ENCODE results near the gene CUL2. TPM values are rescaled to one million over a fixed set of nuclear protein-coding genes. Genes with fewer than 3 reads are reported as not detected.

The CUL2 gene
- total and polyA plus RNA-seq, 10 of the 15 experiments (the other 5 are each of a cell fraction or from before 2014, with no cell fraction given), result 11.9 to 56.5 (median 33.2) TPM

GRCh38 chr10:35019041-35020024, 70.8 kb downstream of the CUL2 start:
- FAIRE-seq (no peak), DNase-seq (ENCODE audit: low read depth, low spot score) (no peak), ATAC-seq (no peak)
- Histone ChIP-seq H3K4me3 (no peak overlapping the region), H3K36me3 (ENCODE audit: control insufficient read depth in 2 of 2, insufficient read depth in 2 of 2, low read length in 1 of 2) (peaks cover 0 to 14% of the 10 kb centered on the region in 2 experiments; a peak in 1 of 4 replicates), H3K27me3 (replicated peaks in 1 of 2; ENCODE audit: control insufficient read depth in 2 of 2, insufficient read depth in 2 of 2, low read length in 1 of 2) (no peaks in the 10 kb centered on the region), H3K4me1 (ENCODE audit: control insufficient read depth, insufficient read depth, low read length) (no peaks in the 10 kb centered on the region), H2AFZ (ENCODE audit: control insufficient read depth, low read depth, low read length) (no peak overlapping the region), H3K9me3 (replicated peaks; ENCODE audit: control insufficient read depth, insufficient read depth, low read length) (no peaks in the 10 kb centered on the region), H3K9ac (ENCODE audit: control insufficient read depth, insufficient read depth, low read length) (no peak overlapping the region), H4K20me1 (ENCODE audit: control insufficient read depth, insufficient read depth) (no peaks in the 10 kb centered on the region), H3K27ac (ENCODE audit: control insufficient read depth, insufficient read depth) (no peak overlapping the region), H3K4me2 (ENCODE audit: control insufficient read depth, insufficient read depth) (no peak overlapping the region), H3K79me2 (ENCODE audit: control insufficient read depth, insufficient read depth, low read length) (no peaks in the 10 kb centered on the region)
- RAD21 ChIA-PET (ENCODE audit: unreplicated experiment), result no interaction called here
- WGBS (ENCODE audit: insufficient coverage, insufficient replicate concordance, low lambda C conversion rate, missing lambda C conversion rate), result 87% methylated on average over 8 of the region's 8 CpGs
- intact Hi-C loops (cut with micrococcal nuclease; ENCODE audit: unreplicated experiment) (no loop called here), in situ Hi-C loops (cut with MboI) (no loop called here)
- POLR2A ChIA-PET, result interaction anchor here (0.7 kb wide), 1 partner anchor 64 kb away, joined by 5 read pairs; no protein-coding TSS in a partner anchor
- CTCF ChIA-PET, result interaction anchor here (0.7 kb wide), 1 partner anchor 236 kb away, joined by 3 read pairs; no protein-coding TSS in a partner anchor
- no TSS peak for BruUV-seq (replicated peaks)
- SMC1A ChIA-PET (ENCODE audit: uncharacterized antibody, unreplicated experiment), result interaction anchor here (0.6 kb wide), 1 partner anchor 362 kb away, joined by 3 read pairs; no protein-coding TSS in a partner anchor
- TF ChIP-seq SRF (IDR thresholded peaks at IDR 0.05; ENCODE audit: low read depth in 2 of 2, low read length in 2 of 2) (no peak), E4F1 (IDR thresholded peaks at IDR 0.05; ENCODE audit: borderline replicate concordance, partially characterized antibody) (no peak), RELA (IDR thresholded peaks at IDR 0.05; ENCODE audit: borderline replicate concordance, partially characterized antibody) (no peak), DPF2 (IDR thresholded peaks at IDR 0.05) (no peak), ZNF622 (IDR thresholded peaks at IDR 0.05) (no peak), KDM1A (IDR thresholded peaks at IDR 0.05; ENCODE audit: borderline replicate concordance) (no peak), MYB (IDR thresholded peaks at IDR 0.05; ENCODE audit: borderline replicate concordance, low read depth, low read length) (no peak), TAF1 (IDR thresholded peaks at IDR 0.05; ENCODE audit: borderline replicate concordance, low read depth, low read length) (no peak), EGR1 (IDR thresholded peaks at IDR 0.05; ENCODE audit: borderline replicate concordance in 1 of 2, low read depth in 2 of 2, low read length in 2 of 2) (no peak), ZSCAN29 (IDR thresholded peaks at IDR 0.05) (no peak)
- TF ChIP-seq, protein P1, sequence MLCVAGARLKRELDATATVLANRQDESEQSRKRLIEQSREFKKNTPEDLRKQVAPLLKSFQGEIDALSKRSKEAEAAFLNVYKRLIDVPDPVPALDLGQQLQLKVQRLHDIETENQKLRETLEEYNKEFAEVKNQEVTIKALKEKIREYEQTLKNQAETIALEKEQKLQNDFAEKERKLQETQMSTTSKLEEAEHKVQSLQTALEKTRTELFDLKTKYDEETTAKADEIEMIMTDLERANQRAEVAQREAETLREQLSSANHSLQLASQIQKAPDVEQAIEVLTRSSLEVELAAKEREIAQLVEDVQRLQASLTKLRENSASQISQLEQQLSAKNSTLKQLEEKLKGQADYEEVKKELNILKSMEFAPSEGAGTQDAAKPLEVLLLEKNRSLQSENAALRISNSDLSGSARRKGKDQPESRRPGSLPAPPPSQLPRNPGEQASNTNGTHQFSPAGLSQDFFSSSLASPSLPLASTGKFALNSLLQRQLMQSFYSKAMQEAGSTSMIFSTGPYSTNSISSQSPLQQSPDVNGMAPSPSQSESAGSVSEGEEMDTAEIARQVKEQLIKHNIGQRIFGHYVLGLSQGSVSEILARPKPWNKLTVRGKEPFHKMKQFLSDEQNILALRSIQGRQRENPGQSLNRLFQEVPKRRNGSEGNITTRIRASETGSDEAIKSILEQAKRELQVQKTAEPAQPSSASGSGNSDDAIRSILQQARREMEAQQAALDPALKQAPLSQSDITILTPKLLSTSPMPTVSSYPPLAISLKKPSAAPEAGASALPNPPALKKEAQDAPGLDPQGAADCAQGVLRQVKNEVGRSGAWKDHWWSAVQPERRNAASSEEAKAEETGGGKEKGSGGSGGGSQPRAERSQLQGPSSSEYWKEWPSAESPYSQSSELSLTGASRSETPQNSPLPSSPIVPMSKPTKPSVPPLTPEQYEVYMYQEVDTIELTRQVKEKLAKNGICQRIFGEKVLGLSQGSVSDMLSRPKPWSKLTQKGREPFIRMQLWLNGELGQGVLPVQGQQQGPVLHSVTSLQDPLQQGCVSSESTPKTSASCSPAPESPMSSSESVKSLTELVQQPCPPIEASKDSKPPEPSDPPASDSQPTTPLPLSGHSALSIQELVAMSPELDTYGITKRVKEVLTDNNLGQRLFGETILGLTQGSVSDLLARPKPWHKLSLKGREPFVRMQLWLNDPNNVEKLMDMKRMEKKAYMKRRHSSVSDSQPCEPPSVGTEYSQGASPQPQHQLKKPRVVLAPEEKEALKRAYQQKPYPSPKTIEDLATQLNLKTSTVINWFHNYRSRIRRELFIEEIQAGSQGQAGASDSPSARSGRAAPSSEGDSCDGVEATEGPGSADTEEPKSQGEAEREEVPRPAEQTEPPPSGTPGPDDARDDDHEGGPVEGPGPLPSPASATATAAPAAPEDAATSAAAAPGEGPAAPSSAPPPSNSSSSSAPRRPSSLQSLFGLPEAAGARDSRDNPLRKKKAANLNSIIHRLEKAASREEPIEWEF (IDR thresholded peaks at IDR 0.05; ENCODE audit: insufficient replicate concordance, low read depth, low read length), result no peak

Data from GM12878 (cell line).